ENCODE data around the gene COLEC12.

The COLEC12 gene

DNA sequence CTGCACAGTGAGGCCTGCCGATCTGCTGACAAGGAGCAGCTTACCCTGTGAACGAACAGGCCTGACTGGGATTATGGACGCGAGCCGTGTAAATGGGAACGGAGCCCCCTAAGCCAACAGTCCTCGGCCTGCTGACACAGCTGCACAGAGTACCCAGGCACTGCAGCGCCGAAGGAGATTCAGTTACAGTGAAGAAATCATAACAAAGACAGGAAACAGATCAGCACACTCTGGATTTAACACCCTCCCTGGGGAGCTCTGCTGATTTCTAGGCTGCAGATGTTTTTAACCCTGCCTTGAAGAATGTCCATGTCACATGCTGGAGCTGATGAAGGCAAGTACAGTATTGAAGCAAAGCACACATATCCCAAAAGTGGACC lies 43.4 kb downstream of the COLEC12 start (continued):
- TF ChIP-seq, protein P1, sequence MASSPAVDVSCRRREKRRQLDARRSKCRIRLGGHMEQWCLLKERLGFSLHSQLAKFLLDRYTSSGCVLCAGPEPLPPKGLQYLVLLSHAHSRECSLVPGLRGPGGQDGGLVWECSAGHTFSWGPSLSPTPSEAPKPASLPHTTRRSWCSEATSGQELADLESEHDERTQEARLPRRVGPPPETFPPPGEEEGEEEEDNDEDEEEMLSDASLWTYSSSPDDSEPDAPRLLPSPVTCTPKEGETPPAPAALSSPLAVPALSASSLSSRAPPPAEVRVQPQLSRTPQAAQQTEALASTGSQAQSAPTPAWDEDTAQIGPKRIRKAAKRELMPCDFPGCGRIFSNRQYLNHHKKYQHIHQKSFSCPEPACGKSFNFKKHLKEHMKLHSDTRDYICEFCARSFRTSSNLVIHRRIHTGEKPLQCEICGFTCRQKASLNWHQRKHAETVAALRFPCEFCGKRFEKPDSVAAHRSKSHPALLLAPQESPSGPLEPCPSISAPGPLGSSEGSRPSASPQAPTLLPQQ (tag by site-specific recombination; IDR thresholded peaks at IDR 0.05): 0 out of 2 replicates have a peak, but pooled peaks have one; percentile 26
- no peak for TF ChIP-seq ZNF660 (tag by site-specific recombination; IDR thresholded peaks at IDR 0.05)
- no peak for TF ChIP-seq ZNF121 (tag by site-specific recombination; IDR thresholded peaks at IDR 0.05)
- peak; percentile 22; the same call in 1 of the 2 replicates for TF ChIP-seq OVOL3 (tag by site-specific recombination; IDR thresholded peaks at IDR 0.05)
- 0 out of 2 replicates have a peak, but pooled peaks have one; percentile 43 for TF ChIP-seq ZNF2 (tag by site-specific recombination; IDR thresholded peaks at IDR 0.05)
- peak; percentile 32; the same call in 1 of the 2 replicates for TF ChIP-seq ZNF366 (tag by site-specific recombination; conservative IDR thresholded peaks at IDR 0.05)
- no peak for TF ChIP-seq GLI2 (tag by site-specific recombination; IDR thresholded peaks at IDR 0.05; ENCODE audit: borderline replicate concordance, low read depth)
- TF ChIP-seq ZBTB8A (tag by site-specific recombination; IDR thresholded peaks at IDR 0.05): no peak
- TF ChIP-seq ZNF423 (tag by site-specific recombination; IDR thresholded peaks at IDR 0.05): no peak
- TF ChIP-seq OSR2 (tag by site-specific recombination; IDR thresholded peaks at IDR 0.05): peak; percentile 39; the same call in 1 of the 2 replicates
- no peak for TF ChIP-seq TCF7L2 (IDR thresholded peaks at IDR 0.05; ENCODE audit: borderline replicate concordance, low read depth, low read length)
- TF ChIP-seq ZNF548 (tag by site-specific recombination; IDR thresholded peaks at IDR 0.05): no peak
- peak; percentile 13; the same call in 1 of the 2 replicates for TF ChIP-seq ZNF558 (tag by site-specific recombination; IDR thresholded peaks at IDR 0.05)
- TF ChIP-seq ZNF600 (tag by site-specific recombination; IDR thresholded peaks at IDR 0.05): peak; percentile 69
- TF ChIP-seq SP3 (tag by site-specific recombination; IDR thresholded peaks at IDR 0.05): no peak
- TF ChIP-seq ZNF335 (tag by site-specific recombination; conservative IDR thresholded peaks at IDR 0.05): 0 out of 2 replicates have a peak, but pooled peaks have one; percentile 28
- TF ChIP-seq TRIM28 (IDR thresholded peaks at IDR 0.05; ENCODE audit: borderline replicate concordance, low read length): peak; percentile 54; the same call in 1 of the 2 replicates
- no peak for TF ChIP-seq ZFP3 (tag by site-specific recombination; IDR thresholded peaks at IDR 0.05; ENCODE audit: low read depth)
- TF ChIP-seq ZNF138 (tag by site-specific recombination; IDR thresholded peaks at IDR 0.05; ENCODE audit: borderline replicate concordance): no peak
- TF ChIP-seq, protein P2, sequence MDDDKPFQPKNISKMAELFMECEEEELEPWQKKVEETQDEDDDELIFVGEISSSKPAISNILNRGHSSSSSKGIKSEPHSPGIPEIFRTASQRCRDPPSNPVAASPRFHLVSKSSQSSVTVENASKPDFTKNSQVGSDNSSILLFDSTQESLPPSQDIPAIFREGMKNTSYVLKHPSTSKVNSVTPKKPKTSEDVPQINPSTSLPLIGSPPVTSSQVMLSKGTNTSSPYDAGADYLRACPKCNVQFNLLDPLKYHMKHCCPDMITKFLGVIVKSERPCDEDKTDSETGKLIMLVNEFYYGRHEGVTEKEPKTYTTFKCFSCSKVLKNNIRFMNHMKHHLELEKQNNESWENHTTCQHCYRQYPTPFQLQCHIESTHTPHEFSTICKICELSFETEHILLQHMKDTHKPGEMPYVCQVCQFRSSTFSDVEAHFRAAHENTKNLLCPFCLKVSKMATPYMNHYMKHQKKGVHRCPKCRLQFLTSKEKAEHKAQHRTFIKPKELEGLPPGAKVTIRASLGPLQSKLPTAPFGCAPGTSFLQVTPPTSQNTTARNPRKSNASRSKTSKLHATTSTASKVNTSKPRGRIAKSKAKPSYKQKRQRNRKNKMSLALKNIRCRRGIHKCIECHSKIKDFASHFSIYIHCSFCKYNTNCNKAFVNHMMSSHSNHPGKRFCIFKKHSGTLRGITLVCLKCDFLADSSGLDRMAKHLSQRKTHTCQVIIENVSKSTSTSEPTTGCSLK (tag by site-specific recombination; IDR thresholded peaks at IDR 0.05): no peak
- TF ChIP-seq, protein P3, sequence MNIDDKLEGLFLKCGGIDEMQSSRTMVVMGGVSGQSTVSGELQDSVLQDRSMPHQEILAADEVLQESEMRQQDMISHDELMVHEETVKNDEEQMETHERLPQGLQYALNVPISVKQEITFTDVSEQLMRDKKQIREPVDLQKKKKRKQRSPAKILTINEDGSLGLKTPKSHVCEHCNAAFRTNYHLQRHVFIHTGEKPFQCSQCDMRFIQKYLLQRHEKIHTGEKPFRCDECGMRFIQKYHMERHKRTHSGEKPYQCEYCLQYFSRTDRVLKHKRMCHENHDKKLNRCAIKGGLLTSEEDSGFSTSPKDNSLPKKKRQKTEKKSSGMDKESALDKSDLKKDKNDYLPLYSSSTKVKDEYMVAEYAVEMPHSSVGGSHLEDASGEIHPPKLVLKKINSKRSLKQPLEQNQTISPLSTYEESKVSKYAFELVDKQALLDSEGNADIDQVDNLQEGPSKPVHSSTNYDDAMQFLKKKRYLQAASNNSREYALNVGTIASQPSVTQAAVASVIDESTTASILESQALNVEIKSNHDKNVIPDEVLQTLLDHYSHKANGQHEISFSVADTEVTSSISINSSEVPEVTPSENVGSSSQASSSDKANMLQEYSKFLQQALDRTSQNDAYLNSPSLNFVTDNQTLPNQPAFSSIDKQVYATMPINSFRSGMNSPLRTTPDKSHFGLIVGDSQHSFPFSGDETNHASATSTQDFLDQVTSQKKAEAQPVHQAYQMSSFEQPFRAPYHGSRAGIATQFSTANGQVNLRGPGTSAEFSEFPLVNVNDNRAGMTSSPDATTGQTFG (tag by site-specific recombination; IDR thresholded peaks at IDR 0.05; ENCODE audit: borderline replicate concordance): no peak
- TF ChIP-seq, protein P4, sequence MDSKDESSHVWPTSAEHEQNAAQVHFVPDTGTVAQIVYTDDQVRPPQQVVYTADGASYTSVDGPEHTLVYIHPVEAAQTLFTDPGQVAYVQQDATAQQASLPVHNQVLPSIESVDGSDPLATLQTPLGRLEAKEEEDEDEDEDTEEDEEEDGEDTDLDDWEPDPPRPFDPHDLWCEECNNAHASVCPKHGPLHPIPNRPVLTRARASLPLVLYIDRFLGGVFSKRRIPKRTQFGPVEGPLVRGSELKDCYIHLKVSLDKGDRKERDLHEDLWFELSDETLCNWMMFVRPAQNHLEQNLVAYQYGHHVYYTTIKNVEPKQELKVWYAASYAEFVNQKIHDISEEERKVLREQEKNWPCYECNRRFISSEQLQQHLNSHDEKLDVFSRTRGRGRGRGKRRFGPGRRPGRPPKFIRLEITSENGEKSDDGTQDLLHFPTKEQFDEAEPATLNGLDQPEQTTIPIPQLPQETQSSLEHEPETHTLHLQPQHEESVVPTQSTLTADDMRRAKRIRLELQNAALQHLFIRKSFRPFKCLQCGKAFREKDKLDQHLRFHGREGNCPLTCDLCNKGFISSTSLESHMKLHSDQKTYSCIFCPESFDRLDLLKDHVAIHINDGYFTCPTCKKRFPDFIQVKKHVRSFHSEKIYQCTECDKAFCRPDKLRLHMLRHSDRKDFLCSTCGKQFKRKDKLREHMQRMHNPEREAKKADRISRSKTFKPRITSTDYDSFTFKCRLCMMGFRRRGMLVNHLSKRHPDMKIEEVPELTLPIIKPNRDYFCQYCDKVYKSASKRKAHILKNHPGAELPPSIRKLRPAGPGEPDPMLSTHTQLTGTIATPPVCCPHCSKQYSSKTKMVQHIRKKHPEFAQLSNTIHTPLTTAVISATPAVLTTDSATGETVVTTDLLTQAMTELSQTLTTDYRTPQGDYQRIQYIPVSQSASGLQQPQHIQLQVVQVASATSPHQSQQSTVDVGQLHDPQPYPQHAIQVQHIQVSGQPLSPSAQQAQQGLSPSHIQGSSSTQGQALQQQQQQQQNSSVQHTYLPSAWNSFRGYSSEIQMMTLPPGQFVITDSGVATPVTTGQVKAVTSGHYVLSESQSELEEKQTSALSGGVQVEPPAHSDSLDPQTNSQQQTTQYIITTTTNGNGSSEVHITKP (tag by site-specific recombination; IDR thresholded peaks at IDR 0.05): peak; percentile 34; the same call in 1 of the 2 replicates
- TF ChIP-seq, protein P5, sequence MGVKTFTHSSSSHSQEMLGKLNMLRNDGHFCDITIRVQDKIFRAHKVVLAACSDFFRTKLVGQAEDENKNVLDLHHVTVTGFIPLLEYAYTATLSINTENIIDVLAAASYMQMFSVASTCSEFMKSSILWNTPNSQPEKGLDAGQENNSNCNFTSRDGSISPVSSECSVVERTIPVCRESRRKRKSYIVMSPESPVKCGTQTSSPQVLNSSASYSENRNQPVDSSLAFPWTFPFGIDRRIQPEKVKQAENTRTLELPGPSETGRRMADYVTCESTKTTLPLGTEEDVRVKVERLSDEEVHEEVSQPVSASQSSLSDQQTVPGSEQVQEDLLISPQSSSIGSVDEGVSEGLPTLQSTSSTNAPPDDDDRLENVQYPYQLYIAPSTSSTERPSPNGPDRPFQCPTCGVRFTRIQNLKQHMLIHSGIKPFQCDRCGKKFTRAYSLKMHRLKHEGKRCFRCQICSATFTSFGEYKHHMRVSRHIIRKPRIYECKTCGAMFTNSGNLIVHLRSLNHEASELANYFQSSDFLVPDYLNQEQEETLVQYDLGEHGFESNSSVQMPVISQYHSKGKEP (tag by site-specific recombination; IDR thresholded peaks at IDR 0.05): peak; percentile 41; the same call in 1 of the 2 replicates
- TF ChIP-seq, protein P6, sequence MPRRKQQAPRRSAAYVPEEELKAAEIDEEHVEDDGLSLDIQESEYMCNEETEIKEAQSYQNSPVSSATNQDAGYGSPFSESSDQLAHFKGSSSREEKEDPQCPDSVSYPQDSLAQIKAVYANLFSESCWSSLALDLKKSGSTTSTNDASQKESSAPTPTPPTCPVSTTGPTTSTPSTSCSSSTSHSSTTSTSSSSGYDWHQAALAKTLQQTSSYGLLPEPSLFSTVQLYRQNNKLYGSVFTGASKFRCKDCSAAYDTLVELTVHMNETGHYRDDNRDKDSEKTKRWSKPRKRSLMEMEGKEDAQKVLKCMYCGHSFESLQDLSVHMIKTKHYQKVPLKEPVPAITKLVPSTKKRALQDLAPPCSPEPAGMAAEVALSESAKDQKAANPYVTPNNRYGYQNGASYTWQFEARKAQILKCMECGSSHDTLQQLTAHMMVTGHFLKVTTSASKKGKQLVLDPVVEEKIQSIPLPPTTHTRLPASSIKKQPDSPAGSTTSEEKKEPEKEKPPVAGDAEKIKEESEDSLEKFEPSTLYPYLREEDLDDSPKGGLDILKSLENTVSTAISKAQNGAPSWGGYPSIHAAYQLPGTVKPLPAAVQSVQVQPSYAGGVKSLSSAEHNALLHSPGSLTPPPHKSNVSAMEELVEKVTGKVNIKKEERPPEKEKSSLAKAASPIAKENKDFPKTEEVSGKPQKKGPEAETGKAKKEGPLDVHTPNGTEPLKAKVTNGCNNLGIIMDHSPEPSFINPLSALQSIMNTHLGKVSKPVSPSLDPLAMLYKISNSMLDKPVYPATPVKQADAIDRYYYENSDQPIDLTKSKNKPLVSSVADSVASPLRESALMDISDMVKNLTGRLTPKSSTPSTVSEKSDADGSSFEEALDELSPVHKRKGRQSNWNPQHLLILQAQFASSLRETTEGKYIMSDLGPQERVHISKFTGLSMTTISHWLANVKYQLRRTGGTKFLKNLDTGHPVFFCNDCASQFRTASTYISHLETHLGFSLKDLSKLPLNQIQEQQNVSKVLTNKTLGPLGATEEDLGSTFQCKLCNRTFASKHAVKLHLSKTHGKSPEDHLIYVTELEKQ (tag by site-specific recombination; IDR thresholded peaks at IDR 0.05; ENCODE audit: borderline replicate concordance): no peak
- TF ChIP-seq HOXD13 (CRISPR knock-in tag; IDR thresholded peaks at IDR 0.05; ENCODE audit: borderline replicate concordance): no peak

Measured in HEK293 (cell line).